ENCODE measurements around the gene CACNA2D3. TPM values are rescaled to one million over a fixed set of nuclear protein-coding genes. Genes with fewer than 3 reads are reported as not detected.

The CACNA2D3 gene
- total and polyA plus RNA-seq, 2 experiments from 2014 or later, result 1.1 to 2.5 TPM

DNA sequence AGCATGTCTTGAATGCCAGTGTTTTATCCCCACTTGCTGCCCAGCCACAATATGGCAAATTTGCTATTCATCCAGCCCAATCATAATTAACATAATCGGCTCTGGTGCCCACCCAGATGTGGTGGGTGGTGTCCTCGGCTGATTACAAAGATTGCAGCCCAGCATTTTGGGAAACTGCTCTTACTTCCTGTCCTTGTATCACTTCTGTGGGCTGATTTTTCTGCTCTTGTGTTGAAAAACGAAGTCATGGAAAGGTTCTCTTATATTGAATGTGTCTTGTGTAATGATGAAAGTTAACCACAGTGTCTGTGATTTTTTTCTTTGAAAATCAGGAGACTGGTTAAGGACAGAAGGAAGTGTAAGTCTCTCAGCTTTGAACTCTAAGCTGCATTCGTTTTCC is 141.7 kb downstream of the CACNA2D3 start:
- Histone ChIP-seq H2AFZ (no peak overlapping the region), H4K20me1 (ENCODE audit: insufficient read depth, poor library complexity, severe bottlenecking) (no peaks in the 10 kb centered on the region), H3K36me3 (replicated peaks; ENCODE audit: insufficient read depth, low read depth) (no peaks in the 10 kb centered on the region), H3K27me3 (peaks cover 3% of the 10 kb centered on the region), H3K9me3 (ENCODE audit: low read depth) (no peaks in the 10 kb centered on the region), H3K79me2 (no peaks in the 10 kb centered on the region), H3K27ac (no peak overlapping the region), H3K4me1 (ENCODE audit: insufficient read depth) (no peaks in the 10 kb centered on the region), H3K4me3 (no peak overlapping the region), H3K9me2 (replicated peaks; ENCODE audit: insufficient read depth) (no peaks in the 10 kb centered on the region), H3K4me2 (no peak overlapping the region)
- no peak for TF ChIP-seq EZH2 (IDR thresholded peaks at IDR 0.05; ENCODE audit: borderline replicate concordance)
- no peak for TF ChIP-seq EZH2phosphoT487 (IDR thresholded peaks at IDR 0.05; ENCODE audit: low read depth, severe bottlenecking, unreplicated experiment)
- TF ChIP-seq, protein P1, sequence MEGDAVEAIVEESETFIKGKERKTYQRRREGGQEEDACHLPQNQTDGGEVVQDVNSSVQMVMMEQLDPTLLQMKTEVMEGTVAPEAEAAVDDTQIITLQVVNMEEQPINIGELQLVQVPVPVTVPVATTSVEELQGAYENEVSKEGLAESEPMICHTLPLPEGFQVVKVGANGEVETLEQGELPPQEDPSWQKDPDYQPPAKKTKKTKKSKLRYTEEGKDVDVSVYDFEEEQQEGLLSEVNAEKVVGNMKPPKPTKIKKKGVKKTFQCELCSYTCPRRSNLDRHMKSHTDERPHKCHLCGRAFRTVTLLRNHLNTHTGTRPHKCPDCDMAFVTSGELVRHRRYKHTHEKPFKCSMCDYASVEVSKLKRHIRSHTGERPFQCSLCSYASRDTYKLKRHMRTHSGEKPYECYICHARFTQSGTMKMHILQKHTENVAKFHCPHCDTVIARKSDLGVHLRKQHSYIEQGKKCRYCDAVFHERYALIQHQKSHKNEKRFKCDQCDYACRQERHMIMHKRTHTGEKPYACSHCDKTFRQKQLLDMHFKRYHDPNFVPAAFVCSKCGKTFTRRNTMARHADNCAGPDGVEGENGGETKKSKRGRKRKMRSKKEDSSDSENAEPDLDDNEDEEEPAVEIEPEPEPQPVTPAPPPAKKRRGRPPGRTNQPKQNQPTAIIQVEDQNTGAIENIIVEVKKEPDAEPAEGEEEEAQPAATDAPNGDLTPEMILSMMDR (IDR thresholded peaks at IDR 0.05; ENCODE audit: poor library complexity), result no peak
- 76% methylated on average over 4 of the region's 4 CpGs for WGBS (ENCODE audit: low lambda C conversion rate, missing lambda C conversion rate)
- DNase-seq (ENCODE audit: low spot score), result no peak

DNA sequence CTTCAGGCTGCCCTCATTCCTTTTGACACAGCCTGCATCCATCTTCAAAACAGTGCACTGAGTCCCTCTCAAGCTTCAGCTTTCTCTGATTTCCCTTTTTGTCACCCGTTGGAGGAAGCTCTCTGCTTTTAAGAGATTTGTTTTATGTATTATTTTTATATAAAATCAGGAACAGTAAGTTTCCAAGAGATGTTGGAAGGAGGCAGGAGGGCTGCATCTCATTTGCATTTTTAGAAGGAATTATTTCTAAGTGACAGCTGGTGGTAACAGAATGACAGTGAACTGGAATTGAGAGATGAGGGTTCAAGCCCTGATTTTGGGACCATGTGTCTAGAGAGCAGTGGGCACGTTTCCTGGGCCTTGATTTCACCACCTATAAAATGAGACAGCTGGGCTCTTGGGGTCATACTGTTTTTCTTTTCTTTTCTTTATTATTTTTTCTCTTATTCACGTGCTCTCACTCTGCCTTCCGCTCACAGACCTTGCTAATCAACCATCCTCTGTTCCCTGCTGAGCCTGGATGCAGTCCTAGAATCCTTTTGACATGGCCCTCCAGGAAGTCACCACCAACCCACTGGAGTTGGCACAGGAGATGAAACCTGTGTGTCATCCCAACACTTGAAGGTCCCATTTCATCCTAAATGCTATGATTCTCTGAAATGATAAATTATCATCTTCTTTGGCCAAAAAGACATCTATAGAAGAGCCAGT is 148.6 kb downstream of the CACNA2D3 start:
- H3K4me1 ChIP-seq (ENCODE audit: insufficient read depth), result no peaks in the 10 kb centered on the region
- TF ChIP-seq EZH2 (IDR thresholded peaks at IDR 0.05; ENCODE audit: borderline replicate concordance) (no peak), EZH2phosphoT487 (IDR thresholded peaks at IDR 0.05; ENCODE audit: low read depth, severe bottlenecking, unreplicated experiment) (no peak)
- TF ChIP-seq, protein P1 (IDR thresholded peaks at IDR 0.05; ENCODE audit: poor library complexity), result no peak
- H3K79me2 ChIP-seq, result no peaks in the 10 kb centered on the region
- H3K4me3 ChIP-seq, result no peak overlapping the region
- no peak overlapping the region for H2AFZ ChIP-seq
- H3K9me2 ChIP-seq (replicated peaks; ENCODE audit: insufficient read depth), result no peaks in the 10 kb centered on the region
- H4K20me1 ChIP-seq (ENCODE audit: insufficient read depth, poor library complexity, severe bottlenecking), result no peaks in the 10 kb centered on the region
- H3K27ac ChIP-seq, result no peak overlapping the region
- no peaks in the 10 kb centered on the region for H3K36me3 ChIP-seq (replicated peaks; ENCODE audit: insufficient read depth, low read depth)
- H3K4me2 ChIP-seq, result no peak overlapping the region
- DNase-seq (ENCODE audit: low spot score), result no peak
- 82% methylated on average over 4 of the region's 4 CpGs for WGBS (ENCODE audit: low lambda C conversion rate, missing lambda C conversion rate)
- H3K9me3 ChIP-seq (ENCODE audit: low read depth), result no peaks in the 10 kb centered on the region
- peaks cover 9% of the 10 kb centered on the region for H3K27me3 ChIP-seq

DNA sequence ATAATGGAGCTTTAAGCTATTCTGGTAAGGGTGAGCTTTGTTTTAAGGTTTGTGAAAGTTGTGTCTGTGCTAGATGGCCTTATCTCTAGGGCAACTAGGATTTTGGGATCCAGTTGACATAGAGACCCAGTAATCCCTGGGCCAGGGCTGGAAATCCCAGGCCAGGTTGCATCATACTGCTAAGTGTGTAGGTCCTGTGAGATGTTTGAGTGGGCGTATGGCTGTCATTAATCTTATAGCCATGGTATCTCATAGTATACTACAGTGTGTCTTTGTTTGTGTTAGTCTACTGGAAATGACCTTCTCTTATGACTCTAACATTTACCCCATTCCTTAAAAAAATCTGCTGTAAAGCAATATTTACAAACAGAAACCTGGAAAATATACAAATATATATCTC is 151.4 kb downstream of the CACNA2D3 start:
- Histone ChIP-seq H3K27me3 (peaks cover 7% of the 10 kb centered on the region), H3K36me3 (replicated peaks; ENCODE audit: insufficient read depth, low read depth) (no peaks in the 10 kb centered on the region), H2AFZ (no peak overlapping the region), H4K20me1 (ENCODE audit: insufficient read depth, poor library complexity, severe bottlenecking) (no peaks in the 10 kb centered on the region), H3K4me1 (ENCODE audit: insufficient read depth) (no peaks in the 10 kb centered on the region), H3K4me3 (no peak overlapping the region), H3K27ac (no peak overlapping the region), H3K4me2 (no peak overlapping the region), H3K9me2 (replicated peaks; ENCODE audit: insufficient read depth) (no peaks in the 10 kb centered on the region), H3K79me2 (no peaks in the 10 kb centered on the region), H3K9me3 (ENCODE audit: low read depth) (no peaks in the 10 kb centered on the region)
- DNase-seq (ENCODE audit: low spot score), result no peak
- TF ChIP-seq EZH2 (IDR thresholded peaks at IDR 0.05; ENCODE audit: borderline replicate concordance), result no peak
- TF ChIP-seq, protein P1 (IDR thresholded peaks at IDR 0.05; ENCODE audit: poor library complexity), result no peak
- TF ChIP-seq EZH2phosphoT487 (IDR thresholded peaks at IDR 0.05; ENCODE audit: low read depth, severe bottlenecking, unreplicated experiment), result no peak
- 86% methylated on average over 1 of the region's 1 CpG for WGBS (ENCODE audit: low lambda C conversion rate, missing lambda C conversion rate)

All from hepatocyte (in vitro differentiated cells).